Mesenteric fat pad (tissue), 1 donor: Measurements from ENCODE around the gene PACSIN3. TPM values are rescaled to one million over a fixed set of nuclear protein-coding genes. Genes with fewer than 3 reads are reported as not detected.

Experiments used
- microRNA-seq: library from miRNA; unstranded; fragments of <30 nt; microRNA quantifications from one replicate; pipeline ENCODE4 v1.2.0, GENCODE V29; 2020; ENCODE audit warnings: borderline number of aligned reads
- total RNA-seq: library from RNA; stranded (reverse); fragmentation: NEBNext Ultra II Directional; extraction: Animal tissue kit (Norgen Biotek cat#: 25700); gene quantifications from one replicate; pipeline ENCODE4 v1.2.1, GENCODE V29; 2021
- donor health status: DM: yes; HTN: yes; CAD: no.

Gene PACSIN3
- total RNA-seq, 1 donor from 2014 or later = 14.9 TPM

Small RNAs within 50 kb of the gene (microRNA-seq; reads per million reads assigned to microRNA genes)
- not detected for gene MIR6745

Other genes with a start within 250 kb of the PACSIN3 start
- 15.3 TPM for gene CSTPP1, start 249.7 kb downstream of the PACSIN3 start, total RNA-seq
- 57.0 TPM for gene ARFGAP2, start 9.6 kb downstream of the PACSIN3 start, total RNA-seq
- 21.0 TPM for gene DDB2, start 28.5 kb upstream of the PACSIN3 start, total RNA-seq
- 38.2 TPM for gene ACP2, start 62.4 kb upstream of the PACSIN3 start, total RNA-seq
- gene NR1H3, start 71.6 kb upstream of the PACSIN3 start, total RNA-seq = 73.2 TPM
- 35.7 TPM for gene MADD, start 83.7 kb upstream of the PACSIN3 start, total RNA-seq
- 0.48 TPM for gene MYBPC3, start 166.3 kb upstream of the PACSIN3 start, total RNA-seq
- 74.7 TPM for gene SPI1, start 192.1 kb upstream of the PACSIN3 start, total RNA-seq
- gene SLC39A13, start 222.2 kb upstream of the PACSIN3 start, total RNA-seq = 49.7 TPM
- 116 TPM for gene PSMC3, start 240.0 kb upstream of the PACSIN3 start, total RNA-seq